IMR-90 (cell line): ENCODE data around the gene METTL1. TPM values are rescaled to one million over a fixed set of nuclear protein-coding genes. Genes with fewer than 3 reads are reported as not detected.

Experiments
- ATAC-seq: fragments of 200-7000 bp; cut with Tn5 transposase; 2 replicates; pipeline ENCODE4 v1.9.1; 2020; ENCODE audit warnings: low read depth, mild to moderate bottlenecking, moderate library complexity
- Bru-seq: library from RNA; stranded (reverse); fragments of 400-500 nt; gene quantifications from one replicate; lab custom pipeline; 2021; lab: Mats Ljungman, UMichigan
- BruChase-seq, 2 experiments: library from RNA; stranded (reverse); fragments of 400-500 nt; gene quantifications; one replicate each; lab custom pipeline; 2021; lab: Mats Ljungman, UMichigan
- BruUV-seq: library from RNA; stranded (reverse); fragments of 400-500 nt; replicated peaks from 2 replicates; lab custom pipeline; 2021; lab: Mats Ljungman, UMichigan
- CTCF ChIA-PET: fragments of 300-600 bp; formaldehyde crosslinking; extraction: SDS; loops from one replicate; lab custom pipeline; 2021; ENCODE audit warnings: antibody characterized with exemption; lab: Yijun Ruan, JAX
- POLR2A ChIA-PET: fragments of 300-600 bp; sonication (Branson Sonifier 250); formaldehyde crosslinking; loops from one replicate; lab custom pipeline; 2022; ENCODE audit warnings: antibody characterized with exemption; ENCODE audit not compliant: unreplicated experiment; lab: Charles Lee
- DNase-seq: peaks from one replicate; pipeline ENCODE4 v3.0.0; 2013
- H2AFZ ChIP-seq: replicated peaks from 2 replicates; pipeline ENCODE3; 2013; ENCODE audit warnings: low read length, mild to moderate bottlenecking; ENCODE audit not compliant: poor library complexity
- H2AK5ac ChIP-seq: 2 replicates; pipeline ENCODE4 v1.6.1; 2013; ENCODE audit warnings: low read depth, low read length, inconsistent platforms
- H2AK9ac ChIP-seq: replicated peaks from 2 replicates; pipeline ENCODE3; 2013; ENCODE audit warnings: mild to moderate bottlenecking, low read depth, low read length, moderate library complexity; ENCODE audit not compliant: poor library complexity
- H2BK120ac ChIP-seq: 2 replicates; pipeline ENCODE4 v1.6.1; 2013; ENCODE audit warnings: low read depth, low read length, inconsistent platforms
- H2BK15ac ChIP-seq: 3 replicates; pipeline ENCODE4 v1.6.1; 2013; ENCODE audit warnings: low read depth, low read length, inconsistent platforms
- H2BK20ac ChIP-seq: 2 replicates; pipeline ENCODE4 v1.6.1; 2013; ENCODE audit warnings: low read depth, mild to moderate bottlenecking, inconsistent platforms, low read length, moderate library complexity
- H2BK5ac ChIP-seq: 2 replicates; pipeline ENCODE4 v1.6.1; 2013; ENCODE audit warnings: mild to moderate bottlenecking, low read depth, low read length, inconsistent platforms; ENCODE audit not compliant: poor library complexity, severe bottlenecking
- H3K14ac ChIP-seq: replicated peaks from 2 replicates; pipeline ENCODE4 v1.6.1; 2013; ENCODE audit warnings: low read depth, low read length, inconsistent platforms
- H3K18ac ChIP-seq: 2 replicates; pipeline ENCODE4 v1.6.1; 2013; ENCODE audit warnings: low read depth, low read length, control low read depth
- H3K23ac ChIP-seq: 2 replicates; pipeline ENCODE4 v1.6.1; 2013; ENCODE audit warnings: low read depth, low read length, inconsistent platforms
- H3K27ac ChIP-seq: 2 replicates; pipeline ENCODE4 v1.5.1; 2013; ENCODE audit warnings: mild to moderate bottlenecking, control low read depth, low read length; ENCODE audit not compliant: insufficient read depth
- H3K27me3 ChIP-seq: 2 replicates; pipeline ENCODE4 v1.6.1; 2013; ENCODE audit warnings: low read length; ENCODE audit not compliant: control insufficient read depth, insufficient read depth
- H3K36me3 ChIP-seq: 2 replicates; pipeline ENCODE4 v1.6.1; 2013; ENCODE audit warnings: low read length, mixed read lengths; ENCODE audit not compliant: control insufficient read depth, insufficient read depth
- H3K4ac ChIP-seq: 2 replicates; pipeline ENCODE4 v1.6.1; 2013; ENCODE audit warnings: low read depth, low read length, inconsistent platforms
- H3K4me1 ChIP-seq: 2 replicates; pipeline ENCODE4 v1.6.1; 2013; ENCODE audit warnings: low read length, mixed read lengths; ENCODE audit not compliant: control insufficient read depth, insufficient read depth
- H3K4me2 ChIP-seq: 2 replicates; pipeline ENCODE4 v1.6.1; 2013; ENCODE audit warnings: low read depth, mild to moderate bottlenecking, control low read depth, low read length, moderate library complexity
- H3K4me3 ChIP-seq: 2 replicates; pipeline ENCODE4 v1.5.1; 2013; ENCODE audit warnings: low read depth, mild to moderate bottlenecking, control low read depth, low read length, moderate library complexity; ENCODE audit not compliant: insufficient read depth
- H3K56ac ChIP-seq: 2 replicates; pipeline ENCODE4 v1.6.1; 2013; ENCODE audit warnings: low read length, inconsistent platforms; ENCODE audit not compliant: insufficient read depth; ENCODE audit errors: extremely low read depth
- H3K79me1 ChIP-seq, 2 experiments: 2 replicates each; pipeline ENCODE4 v1.6.1; 2013; ENCODE audit warnings: low read length in 2 of 2, inconsistent platforms in 1 of 2, low read depth in 1 of 2
- H3K9ac ChIP-seq: 2 replicates; pipeline ENCODE4 v1.6.1; 2013; ENCODE audit warnings: low read depth, low read length, control low read depth
- H3K9me1 ChIP-seq: 2 replicates; pipeline ENCODE4 v1.6.1; 2013; ENCODE audit warnings: low read length, inconsistent platforms; ENCODE audit not compliant: insufficient read depth
- H3K9me3 ChIP-seq: 2 replicates; pipeline ENCODE4 v1.6.1; 2013; ENCODE audit warnings: low read length; ENCODE audit not compliant: control insufficient read depth, insufficient read depth
- H4K20me1 ChIP-seq: 2 replicates; pipeline ENCODE4 v1.6.1; 2013; ENCODE audit warnings: low read length, inconsistent platforms; ENCODE audit not compliant: insufficient read depth
- H4K5ac ChIP-seq: 2 replicates; pipeline ENCODE4 v1.6.1; 2013; ENCODE audit warnings: mild to moderate bottlenecking, low read depth, low read length, control low read depth
- H4K8ac ChIP-seq, 2 experiments: 2 replicates each; pipeline ENCODE4 v1.6.1; 2013; ENCODE audit warnings: low read depth in 2 of 2, low read length in 2 of 2, control low read depth in 1 of 2, inconsistent platforms in 1 of 2
- H4K91ac ChIP-seq: 2 replicates; pipeline ENCODE4 v1.6.1; 2013; ENCODE audit warnings: low read depth, low read length, inconsistent platforms; ENCODE audit not compliant: insufficient read depth
- BHLHE40 ChIP-seq: fragments of 150-350 bp; IDR thresholded peaks from 2 replicates; pipeline ENCODE4 v1.6.1; 2016; ENCODE audit warnings: mild to moderate bottlenecking, low read depth, low read length
- CEBPB ChIP-seq: IDR thresholded peaks from 2 replicates; pipeline ENCODE4 v1.6.1; 2012; ENCODE audit warnings: low read depth, low read length, improper control_type of control experiment
- CHD1 ChIP-seq: IDR thresholded peaks from 2 replicates; pipeline ENCODE4 v1.6.1; 2012; ENCODE audit warnings: low read depth, low read length, improper control_type of control experiment
- CTCF ChIP-seq: conservative IDR thresholded peaks from 2 replicates; pipeline ENCODE4 v1.5.1; 2012; ENCODE audit warnings: mild to moderate bottlenecking, low read depth, low read length, improper control_type of control experiment
- FOS ChIP-seq: fragments of 150-350 bp; IDR thresholded peaks from 2 replicates; pipeline ENCODE4 v1.6.1; 2016; ENCODE audit warnings: low read depth, low read length
- MAFK ChIP-seq: IDR thresholded peaks from 2 replicates; pipeline ENCODE4 v1.6.1; 2012; ENCODE audit warnings: low read depth, low read length, improper control_type of control experiment
- MAZ ChIP-seq: IDR thresholded peaks from 2 replicates; pipeline ENCODE4 v1.6.1; 2012; ENCODE audit warnings: low read depth, mild to moderate bottlenecking, low read length, improper control_type of control experiment, moderate library complexity, borderline replicate concordance
- MXI1 ChIP-seq: IDR thresholded peaks from 2 replicates; pipeline ENCODE4 v1.6.1; 2012; ENCODE audit warnings: low read depth, mild to moderate bottlenecking, low read length, moderate library complexity, borderline replicate concordance
- NFE2L2 ChIP-seq: fragments of 150-350 bp; IDR thresholded peaks from 2 replicates; pipeline ENCODE4 v1.6.1; 2016; ENCODE audit warnings: low read depth, mild to moderate bottlenecking, low read length
- POLR2A ChIP-seq: IDR thresholded peaks from 2 replicates; pipeline ENCODE4 v1.6.1; 2012; ENCODE audit warnings: mild to moderate bottlenecking, low read depth, low read length
- RAD21 ChIP-seq: IDR thresholded peaks from 2 replicates; pipeline ENCODE4 v1.6.1; 2012; ENCODE audit warnings: low read length, improper control_type of control experiment
- RCOR1 ChIP-seq: IDR thresholded peaks from 2 replicates; pipeline ENCODE4 v1.6.1; 2012; ENCODE audit warnings: mild to moderate bottlenecking, low read length, improper control_type of control experiment; ENCODE audit not compliant: insufficient replicate concordance
- RFX5 ChIP-seq: IDR thresholded peaks from 2 replicates; pipeline ENCODE4 v1.8.0; 2012; ENCODE audit warnings: low read depth, mild to moderate bottlenecking, low read length, moderate library complexity
- SMC3 ChIP-seq: fragments of 150-350 bp; IDR thresholded peaks from 2 replicates; pipeline ENCODE4 v1.6.1; 2016; ENCODE audit warnings: low read depth, mild to moderate bottlenecking, antibody characterized with exemption, low read length, moderate library complexity
- WGBS, 2 experiments: methylation state at CpG; one replicate each; pipeline versions ENCODE4 v1.1.5 to v1.1.7; 2013; ENCODE audit warnings: missing lambda C conversion rate in 2 of 2; ENCODE audit not compliant: insufficient read length in 1 of 2; ENCODE audit errors: extremely low coverage in 2 of 2; 5-methylcytosine and 5-hydroxymethylcytosine counted together
- dilution Hi-C: fragments of 300-500 bp; cut with HindIII; formaldehyde crosslinking; loops from one replicate; pipeline ENCODE4 v1.14.3; 2018; ENCODE audit warnings: low sequenced_read_pairs; ENCODE audit not compliant: unreplicated experiment
- in situ Hi-C: fragments of 300-500 bp; cut with MboI; formaldehyde crosslinking; loops from 3 replicates; pipeline ENCODE4 v1.14.3; 2019; ENCODE audit warnings: low sequenced_read_pairs, inconsistent platforms, mixed read lengths
- intact Hi-C: fragments of 100-400 bp; cut with micrococcal nuclease; formaldehyde crosslinking; loops from 2 replicates; pipeline ENCODE4 v1.10.0; 2022
- long read RNA-seq: library from polyadenylated mRNA; unstranded; transcript quantifications from one replicate; pipeline ENCODE4 v2.0.0, GENCODE V29; 2021; ENCODE audit not compliant: unreplicated experiment
- polyA plus RNA-seq, 3 experiments: library from polyadenylated mRNA; depleted of rRNA; stranded (reverse); fragments of >200 nt; gene quantifications; 2 replicates each; pipeline ENCODE4 v1.2.3, GENCODE V29; 2012; ENCODE audit warnings: low replicate concordance in 1 of 3
- total RNA-seq: library from RNA; depleted of rRNA; stranded (reverse); fragments of >200 nt; gene quantifications from 2 replicates; pipeline ENCODE4 v1.2.3, GENCODE V29; 2012; rRNA removed
- TF ChIP-seq, protein P1 (sequence below): fragments of 150-350 bp; IDR thresholded peaks from 2 replicates; pipeline ENCODE4 v1.6.1; 2017; ENCODE audit warnings: mild to moderate bottlenecking, antibody characterized with exemption, low read length, low read depth

The METTL1 gene
- 10.8 and 12.4 TPM in 2 replicates for total RNA-seq
- 27.5 and 31.4 TPM in 2 replicates for polyA plus RNA-seq (2012; rRNA removed)
- polyA plus RNA-seq (2012; cell fraction: cytosol; rRNA removed) = 10.0 and 20.0 TPM in 2 replicates
- polyA plus RNA-seq (2012; cell fraction: nucleus; rRNA removed; ENCODE audit: low replicate concordance) = 31.9 and 38.5 TPM in 2 replicates
- Bru-seq, nascent RNA = percentile 63 among the genes with signal in this experiment
- percentile 61 among the genes with signal in this experiment for BruChase-seq, experiment 1, labeled RNA remaining after a 6-hour chase
- percentile 61 among the genes with signal in this experiment for BruChase-seq, experiment 2, labeled RNA remaining after a 2-hour chase
- long read RNA-seq, transcript METTL1-202 (6 exons, 2,066 nt) = major isoform, 8 of 12 reads
- long read RNA-seq, partial matches to known transcripts = 1 of 12 reads
- long read RNA-seq, other reads (novel, unspliced or antisense) = 1 of 12 reads

DNA sequence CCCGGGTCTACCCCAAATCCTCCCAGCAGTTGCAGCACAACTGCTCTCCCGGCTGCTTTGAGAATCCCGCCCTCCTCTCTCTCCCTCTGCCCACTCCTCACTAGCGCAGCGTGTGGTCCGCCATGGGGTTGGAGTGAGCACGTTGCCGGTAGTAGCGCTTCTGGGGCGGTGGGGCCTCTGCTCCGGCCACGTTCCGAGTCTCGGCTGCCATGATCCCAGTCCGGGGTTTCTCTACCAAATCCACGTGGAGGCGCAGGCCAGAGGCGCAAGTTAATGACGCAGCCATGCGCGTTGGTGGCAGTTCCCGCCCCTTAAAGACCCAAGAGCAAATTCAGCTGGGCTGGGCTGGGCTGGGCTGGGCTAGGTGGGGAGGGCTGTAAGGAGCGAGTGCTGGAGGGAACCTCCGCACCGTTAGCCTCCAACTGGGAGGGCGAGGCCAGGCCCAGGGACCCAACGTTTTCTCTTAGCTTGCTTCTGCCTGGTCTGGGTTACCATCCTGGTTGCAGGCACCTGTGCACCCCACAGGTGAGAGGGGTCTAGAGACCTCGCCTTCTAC is at the start of gene METTL1:
Gene METTL1, minus strand, starts transcription at position 233 of the 556 bp plus-strand sequence. Its CDS starts 22 bp downstream, at position 211.
- Histone ChIP-seq H2BK5ac (peak within 1 kb of the TSS; percentile 78), H3K14ac (peak within 1 kb of the TSS; percentile 95), H3K36me3 (peaks cover 3% of the 10 kb centered on the region), H3K27ac (peak within 1 kb of the TSS; percentile 82), H3K56ac (peak within 1 kb of the TSS; percentile 88), H2BK120ac (peak within 1 kb of the TSS; percentile 86), H2AFZ (peak within 1 kb of the TSS; percentile 99), H3K4me3 (peak within 1 kb of the TSS; percentile 78), H2AK9ac (peak within 1 kb of the TSS; percentile 97), H3K23ac (peak within 1 kb of the TSS; percentile 98), H3K79me1 (peaks cover 16 to 29% of the 10 kb centered on the region in 2 experiments; a peak in 3 of 4 replicates), H3K4me1 (peaks cover 6% of the 10 kb centered on the region; the same call in 1 of the 2 replicates), H3K9me1 (peaks cover 9% of the 10 kb centered on the region), H3K9me3 (no peaks in the 10 kb centered on the region), H3K4ac (peak within 1 kb of the TSS; percentile 98), H3K9ac (peak within 1 kb of the TSS; percentile 99), H4K91ac (peak within 1 kb of the TSS; percentile 95), H3K27me3 (peaks cover 1% of the 10 kb centered on the region), H4K5ac (peak within 1 kb of the TSS; percentile 91), H2BK15ac (peak within 1 kb of the TSS; percentile 78; the same call in 2 of the 3 replicates), H3K18ac (peak within 1 kb of the TSS; percentile 62), H4K8ac (peak within 1 kb of the TSS; percentile 93 to 99), H2BK20ac (0 out of 2 replicates have a peak within 1 kb of the TSS, but pooled peaks have one; percentile 8), H2AK5ac (peak within 1 kb of the TSS; percentile 91), H3K4me2 (peak within 1 kb of the TSS; percentile 95), H4K20me1 (no peaks in the 10 kb centered on the region)
- POLR2A ChIA-PET = interaction anchor here (0.9 kb wide), 1 partner anchor 27 kb away, joined by 4 read pairs; the partner anchor contains the start of gene TSPAN31
- in situ Hi-C loops = no loop called here
- intact Hi-C loops = no loop called here
- ATAC-seq (peak; percentile 93), DNase-seq (peak; percentile 97)
- WGBS, 2 experiments = 0% methylated on average over 14 of the region's 28 CpGs; no CpG with 5 or more reads in 1 of the 2 experiments
- dilution Hi-C loops = no loop called here
- CTCF ChIA-PET = no interaction called here
- no TSS peak for BruUV-seq
- no peak for TF ChIP-seq RAD21
- TF ChIP-seq NFE2L2 = no peak
- no peak for TF ChIP-seq CTCF
- no peak for TF ChIP-seq SMC3
- TF ChIP-seq BHLHE40 = no peak
- no peak for TF ChIP-seq RCOR1
- TF ChIP-seq CEBPB = no peak
- TF ChIP-seq MAFK = no peak
- peak; percentile 100 for TF ChIP-seq MXI1
- TF ChIP-seq, protein P1, sequence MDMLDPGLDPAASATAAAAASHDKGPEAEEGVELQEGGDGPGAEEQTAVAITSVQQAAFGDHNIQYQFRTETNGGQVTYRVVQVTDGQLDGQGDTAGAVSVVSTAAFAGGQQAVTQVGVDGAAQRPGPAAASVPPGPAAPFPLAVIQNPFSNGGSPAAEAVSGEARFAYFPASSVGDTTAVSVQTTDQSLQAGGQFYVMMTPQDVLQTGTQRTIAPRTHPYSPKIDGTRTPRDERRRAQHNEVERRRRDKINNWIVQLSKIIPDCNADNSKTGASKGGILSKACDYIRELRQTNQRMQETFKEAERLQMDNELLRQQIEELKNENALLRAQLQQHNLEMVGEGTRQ = peak; percentile 59; the same call in 1 of the 2 replicates
- TF ChIP-seq FOS = no peak
- 0 out of 2 replicates have a peak, but pooled peaks have one; percentile 80 for TF ChIP-seq CHD1
- TF ChIP-seq RFX5 = no peak
- peak; percentile 93 for TF ChIP-seq MAZ
- TF ChIP-seq POLR2A = peak; percentile 93
